Amygdala (tissue), 56 donors: ENCODE results near the gene NPC1L1.
"Not testable (repeated sequence)": the region's sequence is repeated elsewhere in the genome, so short reads cannot be mapped to it uniquely, and the experiment has no call there.

Experiments used
- DNase-seq, 56 donors: peaks; one replicate each; lab custom pipeline; 2025; lab: John Stamatoyannopoulos, UW

The NPC1L1 gene

DNA sequence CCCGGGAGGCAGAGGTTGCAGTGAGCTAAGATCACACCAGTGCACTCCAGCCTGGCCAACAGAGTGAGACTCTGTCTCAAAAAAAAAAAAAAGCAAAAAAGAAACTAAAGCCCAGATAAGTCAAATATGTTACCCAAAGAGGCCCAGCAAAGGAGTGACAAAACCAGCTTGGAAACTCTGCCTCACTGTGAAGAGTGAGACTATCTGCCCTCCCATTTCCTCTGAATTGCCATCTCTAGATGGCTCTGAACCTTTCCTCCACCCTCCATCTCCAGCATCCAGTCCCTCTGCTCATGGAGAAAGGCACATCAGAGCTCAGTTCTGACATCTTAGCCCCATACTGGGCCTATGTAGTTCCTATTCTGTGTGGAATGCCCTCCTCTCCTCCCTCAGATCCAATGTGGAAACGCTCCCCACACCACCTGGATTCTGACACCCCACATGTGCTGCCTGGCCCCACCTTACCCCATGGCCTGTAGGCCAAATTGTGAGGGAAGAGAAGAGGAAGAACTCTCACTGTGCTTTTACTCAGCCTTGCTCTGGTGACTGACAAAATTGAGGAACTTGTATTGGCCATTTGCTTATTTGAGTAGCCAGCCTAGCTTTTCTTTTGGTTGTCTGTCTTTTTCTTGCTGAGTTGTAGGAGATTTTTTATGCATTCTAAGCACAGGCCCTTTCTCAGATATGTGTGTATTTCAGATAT lies 32.7 kb downstream of the NPC1L1 start:
- DNase-seq: no peak

GRCh38 chr7:44506592-44507288 lies 34.4 kb downstream of the NPC1L1 start:
- not testable (repeated sequence) for DNase-seq

DNA sequence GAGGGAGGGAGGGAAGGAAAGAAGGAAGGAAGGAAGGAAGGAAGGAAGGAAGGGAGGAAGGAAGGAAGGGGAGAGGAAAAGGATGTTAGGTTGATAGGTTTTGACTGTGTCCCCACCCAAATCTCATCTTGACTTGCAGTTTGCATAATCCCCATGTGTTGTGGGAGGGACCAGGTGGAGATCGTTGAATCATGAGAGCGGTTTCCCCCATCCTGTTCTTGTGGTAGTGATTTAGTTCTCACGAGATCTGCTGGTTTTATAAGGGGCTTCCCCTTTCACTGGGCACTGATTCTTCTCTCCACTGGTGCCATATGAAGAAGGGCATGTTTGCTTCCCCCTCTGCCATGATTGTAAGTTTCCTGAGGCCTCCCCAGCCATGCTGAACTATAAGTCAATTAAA lies 35.5 kb downstream of the NPC1L1 start:
- no peak for DNase-seq

DNA sequence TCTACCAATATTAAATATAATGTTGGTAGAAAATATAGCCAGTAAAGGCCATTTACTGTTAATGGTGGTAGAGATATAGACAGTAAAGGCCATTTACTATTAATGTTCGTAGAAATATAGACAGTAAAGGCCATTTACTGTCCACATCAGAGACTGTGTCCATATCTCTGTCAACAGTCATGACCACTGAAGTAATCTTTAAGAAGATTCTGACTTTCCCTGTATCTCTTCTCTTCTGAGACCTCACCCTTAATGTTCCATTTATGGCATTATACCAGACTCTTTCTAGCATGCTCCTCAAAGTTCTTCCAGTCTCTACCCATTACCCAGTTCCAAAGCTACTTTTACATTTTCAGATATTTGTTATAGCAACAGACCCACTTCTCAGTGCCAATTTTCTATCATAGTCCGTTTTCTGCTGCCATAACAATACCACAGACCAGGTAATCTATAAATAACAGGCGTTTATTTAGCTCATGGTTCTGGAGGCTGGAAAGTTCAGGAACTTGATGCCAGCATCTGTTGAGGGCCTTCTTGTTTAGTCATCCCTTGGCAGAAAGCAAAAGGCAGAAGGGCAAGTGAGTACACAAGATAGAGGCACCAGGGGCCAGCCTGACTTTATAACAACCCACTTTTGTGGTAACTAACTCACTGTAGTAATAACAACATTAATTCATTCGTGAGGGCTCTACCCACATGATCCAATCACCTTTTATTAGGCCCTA lies 42.7 kb downstream of the NPC1L1 start:
- no peak for DNase-seq

DNA sequence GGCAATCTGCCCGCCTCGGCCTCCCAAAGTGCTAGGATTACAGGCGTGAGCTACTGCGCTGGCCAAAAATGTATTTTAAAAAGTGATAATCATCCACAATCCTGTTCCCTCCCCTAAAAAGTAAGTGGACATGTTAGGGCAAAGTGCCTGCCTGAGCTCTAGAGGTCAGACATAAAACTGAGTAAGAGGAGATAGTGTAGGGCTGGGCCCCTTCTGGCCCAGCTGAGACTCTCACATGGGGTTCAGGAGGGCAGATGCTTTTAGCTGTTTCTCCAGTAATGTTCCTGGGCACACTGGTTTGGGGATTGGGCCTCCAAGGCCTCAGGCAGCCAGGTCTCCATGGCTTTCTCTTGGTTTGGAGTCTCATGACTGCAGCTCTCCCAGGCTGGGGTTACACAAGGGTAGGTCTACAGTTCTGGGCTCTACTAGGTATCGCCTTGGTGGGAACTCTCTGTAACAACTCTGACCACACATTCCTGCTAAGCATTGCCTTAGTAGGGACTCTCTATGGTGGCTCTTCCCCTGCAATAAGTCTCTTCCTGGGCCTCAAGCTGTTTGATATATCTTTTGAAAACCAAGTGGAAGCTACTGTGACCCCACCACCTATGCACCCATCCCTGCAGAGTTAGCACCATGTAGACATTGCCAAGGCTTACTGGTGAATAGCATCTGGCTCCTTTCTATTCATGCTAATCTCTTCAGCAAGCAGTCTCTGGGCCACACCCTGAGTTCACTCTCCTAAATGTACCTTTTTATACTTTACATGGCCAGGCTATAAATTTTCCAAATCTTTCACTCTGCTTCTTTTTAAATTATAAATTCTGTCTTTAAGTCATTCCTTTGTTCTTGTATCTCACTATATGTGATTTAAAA lies 43.7 kb downstream of the NPC1L1 start:
- no peak for DNase-seq

GRCh38 chr7:44496385-44496784 lies 44.7 kb downstream of the NPC1L1 start:
- no peak for DNase-seq

GRCh38 chr7:44494960-44495359 lies 46.2 kb downstream of the NPC1L1 start:
- DNase-seq: no peak

DNA sequence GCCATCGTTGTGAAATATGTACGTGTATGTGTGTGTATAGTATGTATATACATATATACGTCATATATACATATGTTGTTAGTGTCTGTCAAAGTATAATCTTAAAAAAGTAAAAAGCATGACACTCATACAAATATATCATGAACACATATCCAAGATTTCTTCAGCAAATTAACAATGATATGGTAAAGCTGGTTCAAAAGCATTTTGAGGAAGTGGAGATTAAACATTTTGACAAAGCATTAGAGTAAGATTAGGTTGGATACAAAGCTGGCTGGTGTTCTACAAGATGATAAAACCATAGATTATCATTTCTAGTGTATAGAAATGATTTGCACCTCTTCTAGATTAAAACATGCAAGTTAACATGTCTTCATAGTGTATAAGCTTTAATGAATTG lies 49.9 kb downstream of the NPC1L1 start:
- DNase-seq: no peak

DNA sequence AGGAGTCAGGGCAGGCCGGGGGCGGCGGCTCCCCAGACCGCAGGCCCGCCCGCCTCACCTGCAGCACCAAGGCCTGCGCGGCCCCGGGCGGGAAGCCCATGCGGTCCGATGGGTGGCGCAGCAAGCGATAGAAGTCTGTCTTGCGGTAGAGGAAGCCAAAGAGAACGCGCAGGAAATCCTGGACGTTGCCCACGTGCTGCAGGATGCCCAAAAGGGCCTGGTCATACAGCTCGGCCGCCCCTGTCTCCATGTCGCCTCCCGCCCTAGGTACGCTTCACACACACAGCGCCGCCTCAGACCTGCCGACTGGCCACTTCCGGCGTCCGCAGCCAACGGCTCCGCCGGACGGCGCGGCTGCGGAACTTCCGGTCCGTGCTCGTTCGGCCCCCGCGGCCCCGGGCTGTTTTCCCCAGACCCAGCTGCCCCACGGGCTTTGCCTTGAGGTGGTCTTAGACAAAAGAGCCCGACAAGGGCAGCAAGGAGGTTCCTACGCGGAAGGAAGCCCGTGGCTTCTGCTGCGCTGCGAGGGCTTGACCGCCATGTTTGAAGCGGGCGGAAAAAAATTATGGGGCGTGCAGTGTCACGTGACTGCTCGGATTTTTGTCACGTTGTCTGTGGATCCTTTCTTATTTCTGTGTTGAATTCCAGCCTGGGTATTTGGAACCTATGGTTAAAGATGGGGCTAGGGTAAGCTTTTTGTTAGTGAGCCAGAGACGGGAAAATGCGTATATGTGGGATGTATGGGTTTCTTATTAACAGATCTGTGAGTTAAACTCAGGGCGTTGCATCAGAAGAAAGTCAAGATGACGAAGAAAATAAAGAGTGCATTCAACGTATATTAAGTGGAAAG lies 50.6 kb downstream of the NPC1L1 start, which contains the start of gene NUDCD3:
TSS of gene NUDCD3 (minus strand) at position 308 of the 850 bp plus-strand sequence. CDS start at position 250, 58 bp downstream.
- peak; percentile 36 to 97 (median 81) for DNase-seq

DNA sequence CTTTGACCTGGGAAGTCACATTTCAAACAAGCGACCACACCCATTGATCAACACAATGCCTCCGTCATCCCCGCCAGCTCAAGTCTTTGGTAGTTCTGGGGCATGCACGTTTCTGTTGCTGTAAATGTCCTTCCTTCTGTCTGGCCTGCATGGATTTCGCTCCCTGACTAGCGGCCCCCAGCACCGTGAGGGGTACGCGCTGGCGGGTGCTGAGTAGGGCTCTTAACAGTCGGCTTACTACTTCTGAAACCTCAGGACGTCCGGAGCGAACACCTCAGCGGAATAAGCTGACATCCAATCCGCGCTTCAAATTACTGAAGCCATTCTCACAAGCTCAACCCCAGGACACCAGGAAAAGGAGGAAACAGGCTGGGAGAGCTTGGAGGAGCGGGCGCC lies 51.2 kb downstream of the NPC1L1 start:
- DNase-seq: peak in 1 of 56 donors; percentile 58

DNA sequence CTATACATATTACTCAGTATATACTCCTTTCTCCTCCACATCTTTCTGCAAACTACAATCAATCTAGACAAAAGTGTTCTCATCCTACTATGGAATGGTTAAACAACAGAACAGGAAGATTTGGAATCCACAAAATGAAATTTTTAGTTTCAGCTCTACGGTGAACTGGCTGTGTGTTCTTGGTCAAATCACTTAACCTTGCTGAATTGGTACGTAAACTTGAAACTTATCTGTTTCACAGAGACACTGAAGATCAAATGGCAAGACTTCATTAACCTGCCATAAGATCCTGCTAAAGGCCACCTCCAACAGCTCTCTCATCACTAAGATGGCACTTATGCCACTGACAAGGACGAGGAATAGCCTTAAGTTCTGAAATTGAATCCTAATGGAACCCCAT lies 52.2 kb downstream of the NPC1L1 start:
- DNase-seq: no peak

GRCh38 chr7:44486693-44487092 lies 54.4 kb downstream of the NPC1L1 start:
- DNase-seq: no peak

DNA sequence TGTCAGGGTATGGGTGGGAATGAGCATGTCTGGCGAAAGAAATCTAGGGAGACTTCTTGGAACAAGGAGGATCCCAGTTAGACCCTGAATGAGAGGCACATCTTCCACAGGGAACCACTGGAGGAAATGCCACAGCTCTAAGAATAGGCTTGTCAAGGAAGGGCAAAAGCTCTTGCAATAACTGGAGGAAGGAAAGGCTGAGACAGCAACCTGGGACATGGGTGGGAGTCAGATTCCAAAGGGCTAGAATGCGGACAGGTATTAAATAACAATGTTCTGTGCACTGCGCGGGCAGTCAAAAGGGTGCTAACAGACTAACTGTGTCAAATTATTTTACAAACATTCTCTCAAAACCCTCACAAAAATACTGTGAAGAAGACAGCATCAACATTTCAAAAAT lies 55.1 kb downstream of the NPC1L1 start:
- DNase-seq: no peak

- no peak for DNase-seq
Observed at GRCh38 chr7:44484482-44485313, 56.4 kb downstream of the NPC1L1 start.

DNA sequence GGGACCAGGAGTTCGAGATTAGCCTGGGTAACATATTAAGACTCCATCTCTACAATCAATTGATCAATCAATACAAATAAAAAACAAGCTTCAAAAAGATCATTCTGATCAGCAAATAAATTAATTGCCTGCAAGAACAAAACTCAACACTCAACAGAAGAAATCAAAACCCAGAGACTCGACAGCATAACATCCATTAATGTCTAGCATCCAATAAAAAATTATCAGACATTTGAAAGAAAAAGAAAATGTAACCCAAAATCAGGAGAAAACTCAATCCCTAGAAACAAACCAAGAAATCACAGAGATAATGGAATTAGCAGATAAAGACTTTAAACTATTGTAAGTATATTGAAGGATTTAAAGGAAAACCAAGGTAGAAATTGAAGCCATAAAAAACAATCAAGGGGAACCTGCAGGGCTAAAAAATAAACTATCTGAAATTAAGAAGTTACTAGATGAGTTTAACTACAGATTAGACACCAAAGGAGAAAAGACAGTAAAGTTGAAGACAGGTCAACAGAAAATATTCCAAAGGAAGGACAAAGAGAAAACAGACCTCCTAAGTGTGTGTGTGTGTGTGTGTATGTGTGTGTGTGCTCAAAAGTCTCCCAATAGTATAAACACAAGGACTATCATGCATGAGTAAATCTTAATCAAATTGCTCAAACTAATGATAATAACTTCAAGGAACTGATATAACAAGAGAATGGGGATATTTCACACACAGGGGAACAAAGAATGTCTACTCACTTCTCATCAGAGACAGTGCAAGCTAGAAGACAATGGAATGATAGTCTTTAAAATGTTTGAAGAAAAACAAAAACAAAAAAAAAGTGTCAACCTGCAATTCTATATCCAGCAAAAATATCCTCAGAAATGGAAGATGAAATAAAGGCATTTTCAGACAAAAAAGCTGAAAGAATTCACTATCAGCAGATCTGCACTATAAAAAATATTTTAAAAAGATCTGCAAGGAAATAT lies 58.3 kb downstream of the NPC1L1 start:
- no peak for DNase-seq

GRCh38 chr7:44477938-44478337 lies 63.2 kb downstream of the NPC1L1 start:
- DNase-seq: no peak

- DNase-seq: peak in 40 of 56 donors; percentile 7 to 68 (median 33)
Observed at GRCh38 chr7:44477063-44477830, 63.9 kb downstream of the NPC1L1 start.
